Hematopoietic multipotent progenitor cell treated with erythropoietin and hydrocortisone succinate and interleukin-3 and kit ligand, for 15 days (in vitro differentiated cells): ENCODE measurements around the gene APOA1.
"Not testable (repeated sequence)": the region's sequence is repeated elsewhere in the genome, so short reads cannot be mapped to it uniquely, and the experiment has no call there.

Experiments
- DNase-seq: peaks from one replicate; pipeline ENCODE4 v3.0.0-alpha.2; 2015; ENCODE audit warnings: low spot score

The APOA1 gene

DNA sequence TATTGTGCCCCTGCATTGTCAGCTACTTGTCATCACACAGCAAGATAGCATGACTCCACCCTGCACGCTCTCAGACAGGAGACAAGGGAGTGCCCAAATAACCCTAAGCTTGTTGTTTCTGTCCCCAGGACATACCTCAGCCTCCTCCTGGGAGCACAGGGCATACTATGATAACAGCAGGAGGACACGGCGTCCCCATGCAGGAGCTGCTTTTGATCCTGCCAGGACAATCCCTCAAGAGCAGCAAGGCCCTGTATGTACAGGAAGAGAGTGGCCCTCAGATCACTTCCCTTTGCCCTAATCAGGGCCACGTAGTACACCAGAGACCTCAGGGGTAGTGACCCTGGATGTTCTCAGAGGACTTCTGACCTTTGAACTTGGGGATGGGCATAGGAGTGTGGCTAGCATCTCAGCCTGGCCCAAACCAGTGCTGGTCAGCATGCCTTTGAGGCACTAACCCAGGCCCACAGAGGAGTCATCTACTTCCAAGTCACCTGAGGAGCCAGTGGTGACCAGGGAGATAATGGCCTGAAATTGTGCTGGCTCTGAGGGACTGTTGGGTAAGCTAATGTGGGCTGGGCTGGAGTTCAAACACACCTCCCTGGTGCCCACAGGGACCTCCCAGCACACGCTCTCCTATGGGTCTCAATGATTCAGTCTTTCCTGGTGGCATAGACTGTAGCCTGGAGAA is 23.5 kb downstream of the APOA1 start:
- DNase-seq: no peak

DNA sequence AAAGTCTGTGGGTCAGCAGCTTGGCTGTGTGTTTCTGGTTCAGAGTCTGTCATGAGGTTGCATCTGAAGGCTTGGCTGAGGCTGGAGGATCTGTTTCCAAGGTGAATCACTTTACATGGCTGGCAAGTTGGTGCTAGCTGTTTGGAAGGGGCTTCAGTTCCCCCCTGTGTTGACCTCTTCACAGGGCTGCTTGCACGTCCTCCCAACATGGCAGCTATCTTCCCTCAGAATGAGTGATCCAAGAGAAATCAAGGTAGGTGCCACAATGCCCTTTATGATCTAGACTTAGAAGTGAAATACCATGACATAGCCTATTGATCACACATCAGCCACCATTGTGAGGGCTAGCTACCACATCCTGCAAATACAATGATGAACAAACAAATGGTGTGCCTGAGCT is 24.3 kb downstream of the APOA1 start:
- no peak for DNase-seq

DNA sequence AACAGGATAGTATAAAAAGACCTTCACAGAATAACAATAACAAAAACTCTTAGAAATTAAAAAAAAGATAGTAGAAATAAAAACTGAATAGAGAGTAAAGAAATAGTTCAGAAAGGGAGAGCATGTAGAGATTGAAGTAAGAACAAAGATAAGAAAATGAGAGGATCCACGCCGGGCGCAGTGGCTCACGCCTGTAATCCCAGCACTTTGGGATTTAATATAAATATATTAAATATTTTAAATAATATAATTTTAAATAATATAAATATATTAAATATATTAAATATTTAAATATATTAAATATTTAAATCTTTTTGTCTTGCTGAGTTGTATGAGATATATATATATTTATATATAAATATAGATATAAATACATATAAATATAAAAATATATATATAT is 25.3 kb downstream of the APOA1 start:
- DNase-seq: no peak

DNA sequence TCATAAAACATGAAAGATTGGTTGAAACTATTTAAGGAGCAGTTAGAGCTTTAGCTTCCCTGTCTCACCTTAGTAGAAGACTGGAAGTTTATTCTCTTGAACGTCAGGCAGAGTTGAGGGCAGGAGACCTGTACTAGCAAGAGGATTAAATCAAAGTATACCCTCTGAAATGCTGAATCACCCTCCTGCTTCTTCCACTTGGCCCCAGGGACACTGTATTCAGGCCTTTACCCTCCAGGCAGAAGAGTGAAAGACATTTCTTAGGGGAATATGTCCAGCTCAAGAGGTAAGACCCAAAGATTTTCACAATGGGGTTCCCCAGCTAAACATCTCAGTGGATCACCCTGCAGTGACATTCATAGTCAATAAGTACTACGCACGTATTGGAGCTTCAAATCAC is 26.2 kb downstream of the APOA1 start:
- DNase-seq: no peak

DNA sequence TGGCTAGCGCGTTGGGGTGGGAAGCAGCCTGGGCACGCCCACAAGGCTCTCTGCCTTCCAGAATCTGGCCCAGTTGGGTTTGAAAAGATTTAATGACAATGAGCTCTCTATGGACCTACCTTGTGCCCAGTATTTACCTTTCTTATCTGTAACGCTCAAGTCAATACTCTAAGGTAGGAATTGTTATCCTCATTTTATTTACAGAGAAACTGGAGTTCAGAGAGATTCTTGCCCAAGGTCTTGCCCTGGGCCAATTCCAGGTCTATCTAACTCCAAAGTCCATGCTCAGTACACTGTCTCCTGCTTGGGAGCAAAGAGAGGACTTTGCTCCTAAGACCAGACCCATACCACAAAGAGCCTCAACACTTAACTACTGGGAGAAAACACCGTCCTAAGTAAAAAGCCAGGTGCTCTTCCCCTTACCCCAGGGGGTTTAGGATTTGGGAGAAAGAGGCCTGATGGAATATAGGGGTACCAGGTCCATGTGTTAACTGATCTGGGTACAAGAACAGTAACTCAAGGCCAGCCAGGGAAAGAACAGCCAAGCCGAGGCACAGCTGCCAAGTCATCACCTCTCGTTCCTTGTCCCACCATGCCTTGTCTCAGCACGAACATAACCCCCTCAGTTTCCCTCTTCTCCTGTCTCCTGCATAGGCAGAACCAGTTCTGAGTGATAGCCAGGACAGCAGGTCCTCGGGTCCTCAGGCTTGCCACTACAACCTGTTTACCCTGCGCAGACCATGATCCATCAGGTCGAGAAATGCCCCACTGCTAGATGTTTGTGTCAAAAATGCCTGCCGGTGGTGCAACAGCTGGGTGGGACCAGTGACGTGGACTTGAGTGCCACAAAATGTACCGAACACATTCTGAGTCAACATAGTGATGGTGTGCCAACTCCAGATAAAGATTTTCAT is 28.9 kb downstream of the APOA1 start:
- no peak for DNase-seq

DNA sequence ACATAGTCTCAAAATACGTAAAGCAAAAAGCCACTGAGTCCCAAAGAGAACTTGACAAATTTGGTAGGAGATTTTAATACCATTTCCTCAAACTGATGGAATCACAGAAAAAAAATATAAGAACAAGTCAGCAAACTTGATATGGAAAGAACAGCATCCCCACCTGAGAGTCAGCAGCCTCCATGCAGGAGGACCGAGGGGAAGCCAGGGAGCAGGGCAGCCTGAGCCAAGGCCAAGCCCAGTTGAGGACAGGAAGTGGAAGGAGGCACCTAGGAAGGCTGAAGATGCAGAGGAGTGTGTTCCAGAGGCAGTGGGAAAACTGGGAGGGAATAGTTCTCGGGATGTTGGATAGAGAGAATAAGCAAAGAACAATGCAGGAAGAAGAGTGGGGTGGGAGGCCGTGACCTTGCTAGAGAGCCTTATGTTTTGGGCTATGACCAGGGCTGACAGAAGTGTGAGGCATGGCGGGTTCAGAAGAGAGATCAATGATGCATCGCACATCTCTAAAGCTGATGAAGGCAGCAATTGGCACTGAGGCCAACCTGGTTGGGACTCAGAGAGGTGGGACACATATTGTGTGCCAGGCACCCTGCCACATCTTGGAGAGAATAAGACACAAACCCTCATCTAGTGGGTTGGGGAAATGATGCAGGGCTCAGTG is 29.7 kb downstream of the APOA1 start:
- DNase-seq: no peak

DNA sequence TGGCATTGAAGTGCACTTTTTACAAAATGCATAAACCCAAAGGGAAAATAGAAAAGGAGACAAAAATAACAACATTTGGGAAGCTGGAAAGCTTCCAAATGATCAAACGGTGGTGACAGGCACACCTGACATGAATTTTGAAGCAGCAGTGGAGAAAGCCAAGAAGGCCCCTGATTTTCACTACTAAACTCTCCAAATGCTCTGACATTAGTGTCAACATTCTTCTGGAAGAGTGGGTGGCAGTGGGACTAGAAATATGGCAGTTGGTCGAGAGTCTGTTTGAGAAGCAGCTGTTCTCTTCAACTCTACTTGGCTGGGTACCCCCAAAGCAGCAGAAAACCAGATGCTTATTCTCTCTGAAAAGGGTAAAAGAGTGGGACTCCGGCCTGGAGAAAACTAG is 33.4 kb downstream of the APOA1 start:
- DNase-seq: no peak

DNA sequence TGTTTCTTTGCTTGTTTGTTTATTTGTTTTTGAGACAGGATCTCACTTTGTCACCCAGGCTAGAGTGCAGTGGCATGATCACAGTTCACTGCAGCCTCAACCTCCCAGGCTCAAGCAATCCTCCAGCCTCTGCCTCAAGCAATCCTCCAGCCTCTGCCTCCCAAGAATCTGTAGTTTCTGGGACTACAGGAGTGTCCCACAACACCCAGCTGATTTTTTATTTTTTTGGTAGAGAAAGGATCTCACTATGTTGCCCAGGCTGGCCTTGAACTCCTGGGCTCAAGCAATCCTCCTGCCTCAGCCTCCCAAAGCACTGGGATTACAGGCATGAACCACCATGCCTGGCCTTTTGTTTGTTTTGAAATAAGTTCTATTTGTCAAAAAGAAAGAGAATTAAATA is 35.8 kb downstream of the APOA1 start:
- DNase-seq: not testable (repeated sequence)

DNA sequence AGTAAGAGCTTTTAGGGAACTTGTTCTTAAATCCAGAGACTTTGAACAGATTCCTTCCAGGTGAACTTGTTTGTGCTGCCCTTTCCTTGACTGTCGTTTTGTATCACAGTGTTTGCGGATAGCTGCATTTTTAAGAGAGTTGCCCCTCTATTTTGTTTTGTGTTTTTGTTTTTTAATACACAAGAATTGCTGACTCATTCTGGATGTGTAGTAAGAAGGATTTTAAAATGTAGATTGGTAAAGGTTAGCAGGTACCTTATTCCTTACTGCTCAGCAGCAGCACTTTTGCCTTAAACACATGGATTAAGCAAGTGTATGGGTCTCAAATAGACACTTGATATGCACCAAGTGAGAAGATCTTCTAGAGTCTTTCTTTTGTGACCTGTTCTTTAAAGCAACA is 36.8 kb downstream of the APOA1 start:
- no peak for DNase-seq

DNA sequence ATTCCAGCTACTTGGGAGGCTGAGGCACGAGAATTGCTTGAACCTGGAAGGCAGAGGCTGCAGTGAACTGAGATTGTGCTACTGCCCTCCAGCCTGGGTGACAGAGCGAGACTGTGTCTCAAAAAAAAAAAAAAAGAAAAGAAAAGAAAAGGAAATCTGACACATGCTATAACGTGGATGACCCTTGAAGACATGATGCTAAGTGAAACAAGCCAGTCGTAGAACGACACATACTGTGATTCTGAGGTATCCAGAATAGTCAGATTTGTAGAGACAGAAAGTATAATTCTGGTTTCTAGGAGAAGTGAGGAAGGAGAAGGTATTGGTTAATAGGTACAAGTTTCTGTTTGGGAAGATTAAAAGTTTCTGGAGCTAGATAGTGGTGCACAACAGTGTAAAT is 39.1 kb downstream of the APOA1 start:
- no peak for DNase-seq

DNA sequence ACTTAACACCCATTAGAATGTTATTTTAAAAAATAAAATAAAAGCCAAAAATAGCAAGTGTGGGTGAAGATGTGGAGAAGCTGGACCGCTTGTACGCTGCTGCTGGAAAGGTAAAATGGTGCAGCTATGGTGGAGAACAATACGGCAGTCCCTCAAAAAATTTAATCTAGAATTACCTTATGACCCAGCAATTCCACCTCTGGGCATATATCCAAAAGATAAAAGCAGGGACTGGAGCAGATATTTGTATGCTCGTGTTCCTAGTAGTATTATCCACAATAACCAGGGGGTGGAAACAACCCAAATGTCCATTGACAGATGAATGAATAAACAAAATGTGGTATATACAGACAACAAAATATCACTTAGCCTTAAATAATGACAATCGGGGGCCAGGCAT is 39.6 kb downstream of the APOA1 start:
- no peak for DNase-seq

DNA sequence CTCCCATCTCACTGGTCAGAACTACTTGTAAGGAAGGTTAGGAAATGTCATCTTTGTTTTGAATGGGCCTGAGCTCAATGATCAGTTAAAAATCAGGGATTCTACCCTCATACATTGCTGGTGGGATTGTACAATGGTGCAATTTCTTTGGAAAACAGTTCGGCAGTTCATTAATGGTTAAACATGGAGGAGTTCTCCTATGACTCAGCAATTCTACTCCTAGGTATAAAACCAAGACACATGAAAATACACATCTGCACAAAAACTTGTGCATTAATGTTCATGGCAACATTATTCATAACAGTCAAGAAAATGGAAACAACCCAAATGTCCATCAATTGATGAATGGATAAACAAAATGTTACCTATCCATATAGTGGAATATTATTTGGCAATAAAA is 40.9 kb downstream of the APOA1 start:
- no peak for DNase-seq

DNA sequence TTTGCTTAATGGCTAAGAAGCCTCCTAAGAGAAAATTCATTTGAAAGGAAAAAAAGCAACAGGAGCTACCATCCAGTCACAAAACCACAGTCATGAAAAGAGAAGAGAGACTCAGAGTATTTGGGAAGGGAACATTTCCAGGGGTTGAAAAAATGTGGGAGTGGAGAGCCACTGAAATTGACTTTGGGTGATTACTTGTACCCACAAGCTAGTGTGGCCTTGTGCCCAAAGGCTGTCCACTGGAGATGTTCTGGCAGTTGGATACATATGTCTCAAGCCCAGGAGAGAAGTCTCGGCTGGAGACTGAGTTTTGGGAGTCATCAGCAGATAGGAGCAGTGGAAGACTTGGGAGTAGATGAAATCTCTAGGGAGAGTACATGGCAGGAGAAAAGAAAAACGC is 42.6 kb downstream of the APOA1 start:
- DNase-seq: no peak

DNA sequence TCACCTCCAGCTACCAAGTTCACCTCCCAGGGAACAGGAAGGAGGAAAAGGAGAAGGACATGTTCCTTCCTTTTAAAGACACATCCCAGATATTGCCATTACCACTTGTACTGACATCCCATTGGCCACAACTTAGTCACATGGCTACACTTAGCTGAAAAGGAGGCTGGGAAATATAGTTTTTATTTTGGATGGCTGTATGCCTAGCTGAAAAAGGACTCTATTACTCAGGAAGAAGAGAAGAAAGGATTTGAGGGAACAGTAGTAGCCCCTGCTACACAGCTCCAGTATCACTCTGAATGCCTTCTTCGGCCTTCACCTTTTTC is 43.7 kb downstream of the APOA1 start:
- DNase-seq: no peak

DNA sequence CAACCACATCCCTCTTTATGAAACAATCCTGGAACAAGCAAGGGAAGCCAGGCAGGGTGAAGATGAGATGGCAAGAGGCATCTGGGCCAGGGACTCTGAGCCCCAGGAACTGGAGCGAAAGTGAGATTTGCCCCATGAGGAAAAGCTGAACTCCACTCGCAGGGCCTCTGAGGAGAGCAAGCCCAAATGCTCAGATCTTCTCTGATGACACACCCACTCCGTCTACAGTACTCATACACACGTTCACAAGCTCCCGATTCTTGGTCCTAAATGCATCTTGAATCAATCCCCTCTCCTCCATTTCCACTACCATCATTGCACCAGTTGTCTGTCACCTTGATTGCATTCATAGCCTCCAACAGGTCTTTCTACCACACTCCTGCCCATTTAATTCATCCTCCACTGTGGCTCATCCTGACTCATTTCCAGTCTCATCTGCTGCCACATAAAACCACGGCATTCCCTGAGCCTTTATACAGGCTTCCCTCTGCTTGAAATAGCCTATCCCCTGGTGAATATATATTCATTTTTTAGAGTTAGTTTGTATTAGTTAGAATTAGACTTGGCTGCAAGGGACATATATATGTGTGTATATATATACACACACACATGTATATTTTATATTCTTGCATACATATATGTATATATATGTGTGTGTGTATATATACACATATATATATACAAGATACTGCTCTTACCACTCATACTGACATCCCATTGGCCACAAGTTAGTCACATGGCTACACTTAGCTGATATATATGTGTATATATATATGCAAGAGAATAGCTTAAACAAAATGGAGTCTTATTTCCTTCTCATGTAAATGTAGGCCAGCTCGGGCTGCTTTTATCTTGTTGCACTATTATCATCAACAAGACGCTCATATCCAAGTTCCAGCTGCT is 44.3 kb downstream of the APOA1 start:
- no peak for DNase-seq

DNA sequence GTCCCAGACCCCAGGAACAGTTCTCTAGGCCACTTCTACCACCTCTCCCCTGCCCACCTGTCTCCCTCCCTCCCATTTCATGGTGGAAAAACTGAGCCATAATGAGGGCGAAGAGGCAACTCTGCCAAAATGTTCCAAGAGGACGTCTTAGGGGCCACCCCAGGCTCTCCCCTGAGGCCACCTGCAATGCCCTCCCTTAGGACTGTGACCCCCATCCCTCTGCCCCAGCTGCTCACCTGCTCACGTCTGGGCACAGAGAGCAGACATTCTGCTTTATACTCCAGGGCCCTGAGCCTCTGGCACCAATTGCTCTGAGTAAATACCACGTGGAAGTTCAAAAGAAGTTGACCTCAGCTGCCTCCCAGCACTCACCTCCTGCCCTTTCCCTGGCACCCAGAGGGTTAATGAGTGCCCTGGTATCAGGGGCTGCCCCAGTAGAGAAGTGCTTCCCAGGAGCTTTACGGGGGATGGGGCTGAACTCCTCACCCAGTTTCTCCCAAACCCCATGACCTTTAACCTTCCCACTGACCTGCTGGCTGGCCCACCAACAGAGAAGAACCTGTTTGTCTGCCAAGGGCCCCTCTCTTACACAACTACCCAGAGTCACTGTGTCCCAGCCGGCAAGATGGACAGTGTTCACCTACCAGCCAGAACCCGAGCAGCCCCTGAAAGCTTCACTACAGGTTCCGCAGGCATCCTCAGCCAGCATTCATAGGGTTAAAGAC is 45.1 kb downstream of the APOA1 start:
- DNase-seq: no peak

DNA sequence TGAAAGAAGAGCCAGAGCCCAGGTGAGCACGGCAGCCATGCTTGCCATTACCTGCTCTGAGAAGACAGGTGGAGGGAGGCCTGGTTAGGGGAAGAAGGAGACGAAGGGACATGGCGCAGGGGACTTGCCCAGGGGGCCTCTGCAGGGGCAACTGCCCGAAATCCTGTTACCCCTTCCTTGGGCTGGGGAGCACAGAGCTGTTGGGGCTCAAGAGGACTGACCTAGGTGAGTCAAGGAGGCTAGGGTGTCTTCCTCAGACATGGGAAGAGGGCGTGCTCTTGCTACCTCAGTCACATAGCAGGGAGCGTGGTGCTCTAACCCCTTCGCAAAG is 45.6 kb downstream of the APOA1 start, which contains the start of gene APOA5:
Gene APOA5, minus strand, starts transcription at position 67 of the 331 bp plus-strand sequence. Its CDS starts 19 bp downstream, at position 48.
- DNase-seq: no peak

DNA sequence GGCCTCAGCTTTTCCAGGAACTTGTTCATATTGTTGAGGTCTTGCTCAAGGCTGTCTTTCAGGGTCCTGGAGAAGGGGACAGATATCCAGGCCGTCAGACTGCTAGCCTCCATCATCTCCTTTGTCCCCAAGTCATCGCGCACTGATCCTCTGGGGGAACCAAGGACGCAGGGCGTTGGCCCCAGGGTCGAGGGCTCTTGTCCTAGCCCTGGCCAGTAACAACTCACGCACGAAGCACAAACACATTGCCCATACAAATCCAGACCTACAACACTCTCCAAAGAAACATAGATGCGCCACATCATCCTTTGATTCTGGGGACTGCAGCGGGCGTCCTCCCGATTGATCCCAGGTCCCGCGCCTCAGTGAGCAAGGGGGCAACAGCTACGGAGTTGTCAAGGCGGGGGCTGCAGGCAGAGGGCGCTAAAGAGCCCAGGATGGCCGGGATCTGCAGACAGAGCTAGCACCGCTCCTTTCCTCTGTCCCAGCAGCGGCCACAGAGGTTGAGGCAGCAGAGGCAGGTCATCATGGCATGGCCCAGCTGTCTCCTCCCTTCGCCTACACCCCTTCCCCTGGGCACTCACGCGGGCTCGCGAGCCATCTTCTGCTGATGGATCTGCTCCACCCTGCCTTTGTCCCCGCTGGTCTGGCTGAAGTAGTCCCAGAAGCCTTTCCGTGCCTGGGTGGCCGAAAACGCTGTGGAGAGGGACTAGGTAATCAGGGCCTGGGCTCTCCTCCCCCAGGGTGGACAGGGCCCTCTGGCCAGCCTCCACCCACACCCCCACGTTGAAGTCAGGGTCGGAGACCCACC is 46.2 kb downstream of the APOA1 start:
- peak; percentile 64 for DNase-seq

DNA sequence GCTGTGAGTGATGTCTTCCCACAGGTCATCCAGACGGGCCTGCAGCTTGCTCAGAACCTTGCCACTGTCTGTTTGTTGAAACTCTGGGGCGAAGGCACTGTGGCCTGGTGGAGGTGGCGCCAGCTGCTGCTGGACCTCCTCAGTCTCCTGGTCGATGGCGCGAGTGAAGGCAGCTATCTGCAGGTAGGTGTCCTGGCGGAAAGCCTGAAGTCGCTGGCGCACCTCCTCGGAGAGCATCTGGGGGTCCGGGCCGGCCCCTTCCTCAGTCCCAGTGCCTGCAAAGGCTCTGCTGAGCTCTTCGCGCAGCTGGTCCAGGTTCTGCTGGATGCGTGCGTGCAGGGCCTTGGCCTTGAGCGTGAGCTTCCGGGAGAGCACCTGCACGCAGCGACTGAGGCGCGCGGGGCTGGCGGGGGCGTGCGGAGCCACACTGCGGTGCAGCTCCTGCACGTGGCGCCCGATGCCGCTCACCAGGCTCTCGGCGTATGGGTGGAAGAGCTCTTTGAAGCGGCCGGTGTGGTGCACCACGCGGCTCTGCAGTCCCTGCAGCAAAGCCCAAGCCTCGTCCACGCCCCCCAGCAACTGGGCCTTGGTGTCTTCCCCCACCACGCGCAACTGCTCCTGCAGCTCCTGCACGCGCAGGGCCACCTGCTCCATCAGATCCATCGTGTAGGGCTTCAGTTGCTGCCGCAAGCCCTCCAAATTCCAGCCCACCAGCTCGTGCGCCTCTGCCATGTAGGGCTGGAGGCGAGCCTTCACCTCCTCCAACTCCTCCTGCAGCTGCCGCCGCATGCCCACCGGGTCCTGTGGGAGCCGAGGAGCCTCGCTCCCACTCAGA is 47.0 kb downstream of the APOA1 start:
- DNase-seq: no peak

DNA sequence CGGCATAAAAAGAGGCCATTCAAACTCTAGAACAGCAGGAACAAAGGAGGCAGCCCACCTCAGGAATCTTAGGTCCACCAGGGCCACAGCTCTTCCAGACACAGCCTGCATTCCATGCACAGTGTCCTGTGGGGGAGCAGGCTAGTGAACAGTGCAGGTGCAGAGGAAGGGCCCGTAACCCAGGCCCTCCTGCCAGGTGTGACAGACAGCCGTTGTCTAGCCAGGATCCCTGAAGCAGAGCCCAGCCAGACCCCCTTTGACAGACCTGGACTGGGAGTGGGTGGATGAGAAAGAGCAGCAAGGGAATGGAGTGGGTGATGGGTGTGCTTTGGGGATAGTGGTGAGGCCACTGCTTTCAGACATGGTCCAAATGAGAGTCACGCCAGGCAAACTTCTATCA is 48.4 kb downstream of the APOA1 start:
- no peak for DNase-seq
